Tibial artery (tissue), 4 donors: Measurements from ENCODE around the gene ADGRL3.

Source experiments
- DNase-seq, 2 donors: peaks; one replicate each; pipeline ENCODE4 v3.0.0-alpha.2; 2019
- H3K27ac ChIP-seq, 2 donors: fragments of 200-600 bp; sonication (generic) in 1 of 2; 1 replicate in 1 of 2; 2 replicates in 1 of 2; pipeline ENCODE4 v1.5.1; 2018 to 2019; ENCODE audit warnings: mild to moderate bottlenecking in 1 of 2
- H3K27me3 ChIP-seq, 2 donors: fragments of 200-600 bp; sonication (generic) in 1 of 2; one replicate each; pipeline versions ENCODE4 v1.5.1 to v1.6.0; 2016 to 2019
- H3K36me3 ChIP-seq, 3 donors: fragments of 200-600 bp; sonication (generic) in 2 of 3; one replicate each; pipeline ENCODE4 v1.5.1; 2016 to 2019; ENCODE audit warnings: mild to moderate bottlenecking in 2 of 3
- H3K4me1 ChIP-seq, 4 donors: fragments of 200-600 bp; sonication (generic) in 2 of 4; 1 replicate in 3 of 4; 2 replicates in 1 of 4; pipeline ENCODE4 v1.5.1; 2016 to 2019
- H3K4me3 ChIP-seq, 2 donors: fragments of 200-600 bp; sonication (generic) in 1 of 2; 1 replicate in 1 of 2; 2 replicates in 1 of 2; pipeline ENCODE4 v1.5.1; 2018 to 2019; ENCODE audit warnings: mild to moderate bottlenecking in 2 of 2
- H3K9me3 ChIP-seq, 3 donors: fragments of 200-600 bp; sonication (generic) in 1 of 3; one replicate each; pipeline ENCODE4 v1.5.1; 2016 to 2019
- CTCF ChIP-seq, 2 experiments: fragments of 200-600 bp in 1 of 2; fragments of 450-650 bp in 1 of 2; IDR thresholded peaks; one replicate each; pipeline ENCODE4 v1.5.1; 2017 to 2019; ENCODE audit warnings: antibody characterized with exemption in 2 of 2, mild to moderate bottlenecking in 1 of 2, moderate library complexity in 1 of 2
- intact Hi-C: fragments of 100-400 bp; cut with DNase I; formaldehyde crosslinking; loops from one replicate; pipeline ENCODE4 v1.15.0; 2023; ENCODE audit warnings: low total_unique reads

The ADGRL3 gene

GRCh38 chr4:62070291-62070852 lies 870.2 kb downstream of the ADGRL3 start:
- Histone ChIP-seq H3K4me3 (no peak overlapping the region), H3K36me3 (peaks cover 0 to 8% (median 6%) of the 10 kb centered on the region in 3 donors), H3K9me3 (no peaks in the 10 kb centered on the region), H3K27ac (no peak overlapping the region), H3K27me3 (no peaks in the 10 kb centered on the region), H3K4me1 (no peaks in the 10 kb centered on the region)
- DNase-seq: no peak
- intact Hi-C loops: no loop called here
- no peak for TF ChIP-seq CTCF (IDR thresholded peaks at IDR 0.05)

- TF ChIP-seq CTCF (IDR thresholded peaks at IDR 0.05): no peak
- intact Hi-C loops: no loop called here
- Histone ChIP-seq H3K4me1 (no peaks in the 10 kb centered on the region), H3K27me3 (no peaks in the 10 kb centered on the region), H3K9me3 (no peaks in the 10 kb centered on the region), H3K27ac (no peak overlapping the region), H3K4me3 (no peak overlapping the region), H3K36me3 (peaks cover 0 to 7% (median 4%) of the 10 kb centered on the region in 3 donors)
- no peak for DNase-seq
Measured at GRCh38 chr4:62075089-62075488, 875.0 kb downstream of the ADGRL3 start.

- DNase-seq: no peak
- no peaks in the 10 kb centered on the region for H3K27me3 ChIP-seq
- intact Hi-C loops: no loop called here
- peaks cover 0 to 2% (median under 1%) of the 10 kb centered on the region in 3 donors for H3K36me3 ChIP-seq
- H3K4me3 ChIP-seq: no peak overlapping the region
- H3K9me3 ChIP-seq: no peaks in the 10 kb centered on the region
- H3K4me1 ChIP-seq: no peaks in the 10 kb centered on the region
- no peak for TF ChIP-seq CTCF (IDR thresholded peaks at IDR 0.05)
- no peak overlapping the region for H3K27ac ChIP-seq
Measured at GRCh38 chr4:62075521-62075920, 875.4 kb downstream of the ADGRL3 start.

GRCh38 chr4:62077406-62077805 lies 877.3 kb downstream of the ADGRL3 start:
- Histone ChIP-seq H3K27ac (no peak overlapping the region), H3K9me3 (no peaks in the 10 kb centered on the region), H3K36me3 (no peaks in the 10 kb centered on the region), H3K27me3 (no peaks in the 10 kb centered on the region), H3K4me1 (no peaks in the 10 kb centered on the region), H3K4me3 (no peak overlapping the region)
- DNase-seq: no peak
- no peak for TF ChIP-seq CTCF (IDR thresholded peaks at IDR 0.05)
- intact Hi-C loops: no loop called here

GRCh38 chr4:62080431-62080830 lies 880.3 kb downstream of the ADGRL3 start:
- Histone ChIP-seq H3K27ac (no peak overlapping the region), H3K9me3 (no peaks in the 10 kb centered on the region), H3K27me3 (no peaks in the 10 kb centered on the region), H3K4me3 (no peak overlapping the region), H3K4me1 (no peaks in the 10 kb centered on the region), H3K36me3 (no peaks in the 10 kb centered on the region)
- intact Hi-C loops: no loop called here
- TF ChIP-seq CTCF (IDR thresholded peaks at IDR 0.05): no peak
- no peak for DNase-seq

GRCh38 chr4:62087706-62088105 lies 887.6 kb downstream of the ADGRL3 start:
- intact Hi-C loops: no loop called here
- Histone ChIP-seq H3K4me3 (no peak overlapping the region), H3K27me3 (no peaks in the 10 kb centered on the region), H3K36me3 (no peaks in the 10 kb centered on the region), H3K27ac (no peak overlapping the region), H3K4me1 (no peaks in the 10 kb centered on the region), H3K9me3 (peaks cover 0 to 8% (median 0%) of the 10 kb centered on the region in 3 donors)
- no peak for DNase-seq
- TF ChIP-seq CTCF (IDR thresholded peaks at IDR 0.05): no peak
